Kidney (tissue), 14 donors: ENCODE measurements around the gene NEGR1. TPM values are rescaled to one million over a fixed set of nuclear protein-coding genes. Genes with fewer than 3 reads are reported as not detected.

ENCODE experiments used
- DNase-seq, 5 donors: peaks; one replicate each; pipeline ENCODE4 v3.0.0-alpha.2; 2013 to 2020
- FAIRE-seq: peaks from 2 replicates; lab custom pipeline; 2012; peaks lifted over from hg19 to GRCh38; lab: Jason Lieb, UNC
- H3K27ac ChIP-seq, 2 donors: one replicate each; pipeline ENCODE4 v1.7.0; 2013; ENCODE audit warnings: low read depth in 2 of 2, low read length in 2 of 2, inconsistent platforms in 1 of 2
- H3K27me3 ChIP-seq: one replicate; pipeline ENCODE4 v1.7.1; 2013; ENCODE audit warnings: low read length, inconsistent platforms; ENCODE audit not compliant: control insufficient read depth, insufficient read depth
- H3K36me3 ChIP-seq, 3 donors: one replicate each; pipeline versions ENCODE4 v1.7.0 to v1.7.1; 2013; ENCODE audit warnings: low read length in 3 of 3, control low read depth in 1 of 3, inconsistent platforms in 1 of 3; ENCODE audit not compliant: insufficient read depth in 3 of 3, control insufficient read depth in 2 of 3
- H3K4me1 ChIP-seq, 3 donors: one replicate each; pipeline versions ENCODE4 v1.7.0 to v1.7.1; 2013; ENCODE audit warnings: low read length in 3 of 3, inconsistent platforms in 1 of 3, low read depth in 1 of 3; ENCODE audit not compliant: control insufficient read depth in 2 of 3, insufficient read depth in 2 of 3
- H3K4me3 ChIP-seq, 3 donors: one replicate each; pipeline versions ENCODE4 v1.7.0 to v1.8.1; 2013; ENCODE audit warnings: low read length in 3 of 3, control low read depth in 1 of 3, inconsistent platforms in 1 of 3
- H3K9ac ChIP-seq, 3 donors: one replicate each; pipeline versions ENCODE4 v1.7.0 to v1.7.1; 2013; ENCODE audit warnings: low read length in 3 of 3, control low read depth in 1 of 3, inconsistent platforms in 1 of 3
- H3K9me3 ChIP-seq, 3 donors: one replicate each; pipeline versions ENCODE4 v1.7.0 to v1.7.1; 2013; ENCODE audit warnings: low read length in 3 of 3, control low read depth in 1 of 3, inconsistent platforms in 1 of 3; ENCODE audit not compliant: control insufficient read depth in 2 of 3, insufficient read depth in 1 of 3
- intact Hi-C: fragments of 100-400 bp; cut with DNase I; formaldehyde crosslinking; loops from one replicate; pipeline ENCODE4 v1.11.1; 2022
- polyA plus RNA-seq: library from polyadenylated mRNA; stranded (reverse); fragments of 350-450 nt; fragmentation: Illumina TruSeq; extraction: RNeasy Lipid Tissue Mini Kit (QIAGEN cat#74804); gene quantifications from one replicate; pipeline ENCODE4 v1.2.3, GENCODE V29; 2014; ENCODE audit warnings: low read depth, low replicate concordance; ENCODE audit not compliant: insufficient read depth
- total RNA-seq: library from RNA; stranded (reverse); fragmentation: NEBNext Ultra II Directional; extraction: Animal tissue kit (Norgen Biotek cat#: 25700); gene quantifications from one replicate; pipeline ENCODE4 v1.2.1, GENCODE V29; 2021
- TF ChIP-seq, protein P1 (sequence below): IDR thresholded peaks from 3 replicates; pipeline ENCODE4 v1.5.1; 2012; ENCODE audit warnings: mild to moderate bottlenecking, moderate library complexity, borderline replicate concordance; ENCODE audit not compliant: insufficient read depth; ENCODE audit errors: extremely low read depth
- donor health status: control.
- donor health status: control.
- donor health status: control.
- donor health status: control.
- donor health status: control.
- donor health status: DM: yes; HTN: yes; CAD: no.
- donor health status: Normal renal cell carcinoma (clear cell type).

NEGR1 gene
- total and polyA plus RNA-seq, 2 donors from 2014 or later: 3.0 to 10.2 TPM

DNA sequence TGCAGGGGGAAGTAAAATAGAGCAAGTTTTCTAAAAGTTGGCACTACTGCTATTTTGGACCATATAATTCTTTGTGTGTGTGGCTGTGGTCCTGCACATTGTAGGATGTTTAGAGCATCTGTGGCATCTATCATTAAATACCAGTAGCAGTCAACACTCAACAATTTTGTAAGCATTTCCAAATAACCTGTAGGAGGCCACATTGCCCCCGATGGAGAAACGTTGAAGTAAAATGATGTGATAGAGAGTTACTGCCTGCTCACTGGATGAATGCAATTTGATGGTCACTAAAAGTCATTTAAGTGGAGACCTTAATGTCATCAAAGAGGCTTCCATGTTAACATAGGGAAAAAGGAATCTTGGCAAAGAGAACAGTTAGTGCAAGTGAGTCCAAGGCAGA lies 560.8 kb downstream of the NEGR1 start:
- TF ChIP-seq, protein P1, sequence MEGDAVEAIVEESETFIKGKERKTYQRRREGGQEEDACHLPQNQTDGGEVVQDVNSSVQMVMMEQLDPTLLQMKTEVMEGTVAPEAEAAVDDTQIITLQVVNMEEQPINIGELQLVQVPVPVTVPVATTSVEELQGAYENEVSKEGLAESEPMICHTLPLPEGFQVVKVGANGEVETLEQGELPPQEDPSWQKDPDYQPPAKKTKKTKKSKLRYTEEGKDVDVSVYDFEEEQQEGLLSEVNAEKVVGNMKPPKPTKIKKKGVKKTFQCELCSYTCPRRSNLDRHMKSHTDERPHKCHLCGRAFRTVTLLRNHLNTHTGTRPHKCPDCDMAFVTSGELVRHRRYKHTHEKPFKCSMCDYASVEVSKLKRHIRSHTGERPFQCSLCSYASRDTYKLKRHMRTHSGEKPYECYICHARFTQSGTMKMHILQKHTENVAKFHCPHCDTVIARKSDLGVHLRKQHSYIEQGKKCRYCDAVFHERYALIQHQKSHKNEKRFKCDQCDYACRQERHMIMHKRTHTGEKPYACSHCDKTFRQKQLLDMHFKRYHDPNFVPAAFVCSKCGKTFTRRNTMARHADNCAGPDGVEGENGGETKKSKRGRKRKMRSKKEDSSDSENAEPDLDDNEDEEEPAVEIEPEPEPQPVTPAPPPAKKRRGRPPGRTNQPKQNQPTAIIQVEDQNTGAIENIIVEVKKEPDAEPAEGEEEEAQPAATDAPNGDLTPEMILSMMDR: no peak
- no peaks in the 10 kb centered on the region for H3K27me3 ChIP-seq
- H3K9me3 ChIP-seq: no peaks in the 10 kb centered on the region
- no peak for DNase-seq
- H3K36me3 ChIP-seq: no peaks in the 10 kb centered on the region
- no peak overlapping the region for H3K27ac ChIP-seq
- no peak overlapping the region for H3K4me3 ChIP-seq
- H3K4me1 ChIP-seq: no peaks in the 10 kb centered on the region
- intact Hi-C loops: no loop called here
- no peak for FAIRE-seq
- no peak overlapping the region for H3K9ac ChIP-seq

DNA sequence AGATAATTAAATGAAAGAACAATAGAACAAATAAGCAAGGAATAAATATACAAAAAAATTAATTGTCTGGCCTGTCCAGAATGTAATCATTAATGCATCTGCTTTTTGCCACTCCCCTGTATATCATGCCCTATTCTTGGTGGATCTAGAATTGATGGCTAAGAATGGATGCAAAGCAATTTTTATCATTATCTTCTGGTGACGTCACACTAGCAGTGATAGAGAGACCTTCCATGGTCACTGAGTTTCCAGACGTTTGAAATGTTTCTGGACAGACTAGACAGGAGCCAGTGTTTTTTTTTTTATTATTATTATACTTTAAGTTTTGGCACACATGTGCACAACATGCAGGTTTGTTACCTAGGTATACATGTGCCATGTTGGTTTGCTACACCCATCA lies 563.0 kb downstream of the NEGR1 start:
- no peak overlapping the region for H3K9ac ChIP-seq
- no peaks in the 10 kb centered on the region for H3K27me3 ChIP-seq
- FAIRE-seq: no peak
- no peaks in the 10 kb centered on the region for H3K36me3 ChIP-seq
- no peak for DNase-seq
- H3K4me3 ChIP-seq: no peak overlapping the region
- peaks cover 0 to 5% (median 0%) of the 10 kb centered on the region in 3 donors for H3K9me3 ChIP-seq
- H3K4me1 ChIP-seq: no peaks in the 10 kb centered on the region
- H3K27ac ChIP-seq: no peak overlapping the region
- intact Hi-C loops: no loop called here
- TF ChIP-seq, protein P1: no peak

DNA sequence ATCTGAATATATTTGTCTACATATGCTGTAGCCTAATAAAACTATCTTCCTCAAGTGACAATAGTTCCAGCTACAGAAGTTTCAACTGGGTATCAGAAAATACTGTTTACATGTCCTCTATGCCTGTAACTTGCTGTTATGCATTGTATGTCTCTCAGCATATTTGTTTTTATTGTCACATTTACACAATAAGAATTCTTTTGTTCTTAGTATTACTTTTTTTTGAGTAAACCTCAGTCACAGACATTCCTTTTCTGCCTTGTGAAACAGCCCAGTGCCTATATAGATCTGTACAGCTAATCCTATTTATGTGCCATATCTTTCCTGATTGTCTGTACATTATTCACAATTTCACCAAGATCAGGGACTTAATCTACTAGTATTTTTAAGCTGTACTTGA lies 565.2 kb downstream of the NEGR1 start:
- H3K9ac ChIP-seq: no peak overlapping the region
- no peak overlapping the region for H3K27ac ChIP-seq
- H3K36me3 ChIP-seq: no peaks in the 10 kb centered on the region
- intact Hi-C loops: no loop called here
- DNase-seq: no peak
- TF ChIP-seq, protein P1: no peak
- H3K4me1 ChIP-seq: no peaks in the 10 kb centered on the region
- no peak for FAIRE-seq
- no peaks in the 10 kb centered on the region for H3K27me3 ChIP-seq
- peaks cover 0 to 5% (median 0%) of the 10 kb centered on the region in 3 donors for H3K9me3 ChIP-seq
- no peak overlapping the region for H3K4me3 ChIP-seq

DNA sequence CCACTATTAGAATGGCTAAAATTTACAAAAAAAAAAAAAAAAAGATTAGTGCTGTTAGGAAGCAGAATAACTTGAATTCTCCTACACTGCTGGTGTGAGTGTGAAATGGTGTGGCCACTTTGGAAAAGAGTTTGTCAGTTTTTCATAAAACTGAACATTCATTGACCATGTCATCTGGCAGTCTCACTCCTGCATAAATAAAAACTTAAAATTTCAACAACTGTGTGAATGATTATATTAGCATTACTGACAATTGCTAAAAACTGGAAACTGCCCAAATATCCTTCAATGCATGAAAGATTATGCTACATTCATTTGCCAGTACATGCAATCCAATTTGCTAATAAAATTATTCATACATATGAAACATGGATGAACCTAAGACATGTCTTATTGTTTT lies 570.9 kb downstream of the NEGR1 start:
- FAIRE-seq (no peak), DNase-seq (no peak)
- TF ChIP-seq, protein P1: no peak
- Histone ChIP-seq H3K9ac (no peak overlapping the region), H3K36me3 (no peaks in the 10 kb centered on the region), H3K9me3 (peaks cover 0 to 5% (median 0%) of the 10 kb centered on the region in 3 donors), H3K4me1 (no peaks in the 10 kb centered on the region), H3K27me3 (no peaks in the 10 kb centered on the region), H3K27ac (no peak overlapping the region), H3K4me3 (no peak overlapping the region)
- intact Hi-C loops: no loop called here
